HepG2 (cell line): ENCODE measurements around the gene CCDC33. TPM values are rescaled to one million over a fixed set of nuclear protein-coding genes. Genes with fewer than 3 reads are reported as not detected.

Experiments used
- CHCHD3 ChIP-seq: sonication (generic); formaldehyde crosslinking; IDR thresholded peaks from 2 replicates; pipeline ENCODE4 v1.8.0; 2022; ENCODE audit warnings: mild to moderate bottlenecking, missing genetic modification reagents, moderate library complexity
- TCF12 ChIP-seq, 2 experiments: fragments of 450-650 bp in 1 of 2; sonication (generic) in 1 of 2; formaldehyde crosslinking in 1 of 2; IDR thresholded peaks; 2 replicates each; pipeline versions ENCODE4 v1.6.1 to v1.8.0; 2017 to 2022; ENCODE audit warnings: antibody characterized with exemption in 1 of 2, mild to moderate bottlenecking in 1 of 2, missing genetic modification reagents in 1 of 2, moderate library complexity in 1 of 2
- ZMYM4 ChIP-seq: sonication (generic); formaldehyde crosslinking; IDR thresholded peaks from 2 replicates; pipeline ENCODE4 v1.8.1; 2023; ENCODE audit warnings: mild to moderate bottlenecking, missing genetic modification reagents
- ZNF263 ChIP-seq: sonication (generic); formaldehyde crosslinking; IDR thresholded peaks from 2 replicates; pipeline ENCODE4 v1.4.0; 2020; ENCODE audit warnings: missing genetic modification reagents
- ZNF710 ChIP-seq: sonication (generic); formaldehyde crosslinking; IDR thresholded peaks from 2 replicates; pipeline ENCODE4 v1.5.0; 2020; ENCODE audit warnings: mild to moderate bottlenecking, missing genetic modification reagents, borderline replicate concordance
- ZNF761 ChIP-seq: sonication (generic); formaldehyde crosslinking; conservative IDR thresholded peaks from 2 replicates; pipeline ENCODE4 v1.4.0; 2020; ENCODE audit warnings: mild to moderate bottlenecking, missing genetic modification reagents
- ZNF83 ChIP-seq: sonication (generic); formaldehyde crosslinking; IDR thresholded peaks from 2 replicates; pipeline ENCODE4 v1.4.0; 2020; ENCODE audit warnings: missing genetic modification reagents, mild to moderate bottlenecking, borderline replicate concordance
- ZSCAN31 ChIP-seq: sonication (generic); formaldehyde crosslinking; IDR thresholded peaks from 2 replicates; pipeline ENCODE4 v1.5.0; 2020; ENCODE audit warnings: low read depth, mild to moderate bottlenecking, missing genetic modification reagents
- ZSCAN9 ChIP-seq: IDR thresholded peaks from 2 replicates; pipeline ENCODE4 v1.6.1; 2016; ENCODE audit warnings: borderline replicate concordance
- polyA plus RNA-seq, 8 experiments: library from polyadenylated mRNA; depleted of rRNA in 3 of 8; stranded (reverse) in 7 of 8; unstranded in 1 of 8; fragments of >200 nt; fragmentation: Illumina TruSeq in 4 of 8; extraction: Trizol in 4 of 8; gene quantifications; 2 replicates each; pipeline versions ENCODE4 v1.2.1 to v1.2.3, GENCODE V29; 2011 to 2016; ENCODE audit warnings: low read depth in 4 of 8, missing spikeins in 1 of 8, mixed read lengths in 1 of 8; ENCODE audit not compliant: insufficient read depth in 1 of 8
- total RNA-seq, 5 experiments: library from RNA; depleted of rRNA; stranded (reverse); fragments of >200 nt; fragmentation: Illumina TruSeq; extraction: Trizol; gene quantifications; 2 replicates each; pipeline ENCODE4 v1.2.3, GENCODE V29; 2016; ENCODE audit warnings: low read depth in 1 of 5
- TF ChIP-seq, protein P1 (sequence below): sonication (generic); formaldehyde crosslinking; IDR thresholded peaks from 2 replicates; pipeline ENCODE4 v1.4.0; 2020; ENCODE audit warnings: missing genetic modification reagents
- TF ChIP-seq, protein P2 (sequence below): sonication (generic); formaldehyde crosslinking; IDR thresholded peaks from 2 replicates; pipeline ENCODE4 v1.9.0; 2022; ENCODE audit warnings: low read depth, missing genetic modification reagents
- TF ChIP-seq, protein P3 (sequence below): sonication (generic); formaldehyde crosslinking; conservative IDR thresholded peaks from 2 replicates; pipeline ENCODE4 v1.8.0; 2022; ENCODE audit warnings: low read depth, missing genetic modification reagents
- TF ChIP-seq, protein P4 (sequence below): sonication (generic); formaldehyde crosslinking; IDR thresholded peaks from 2 replicates; pipeline ENCODE4 v1.8.0; 2023; ENCODE audit warnings: mild to moderate bottlenecking, missing genetic modification reagents

The CCDC33 gene
- total and polyA plus RNA-seq, 2 of the 13 experiments (the other 11 are each of a cell fraction or from before 2014, with no cell fraction given): 0.30 TPM; not detected in 1

- no peak; the same call in 1 of the 2 replicates for TF ChIP-seq ZNF710 (CRISPR knock-in tag)
- TF ChIP-seq ZNF263 (CRISPR knock-in tag): peak; percentile 75
- no peak for TF ChIP-seq ZNF761 (CRISPR knock-in tag)
- TF ChIP-seq TCF12 (IDR thresholded peaks at IDR 0.05): no peak
- no peak for TF ChIP-seq TCF12 (CRISPR knock-in tag; IDR thresholded peaks at IDR 0.05)
- TF ChIP-seq, protein P1, sequence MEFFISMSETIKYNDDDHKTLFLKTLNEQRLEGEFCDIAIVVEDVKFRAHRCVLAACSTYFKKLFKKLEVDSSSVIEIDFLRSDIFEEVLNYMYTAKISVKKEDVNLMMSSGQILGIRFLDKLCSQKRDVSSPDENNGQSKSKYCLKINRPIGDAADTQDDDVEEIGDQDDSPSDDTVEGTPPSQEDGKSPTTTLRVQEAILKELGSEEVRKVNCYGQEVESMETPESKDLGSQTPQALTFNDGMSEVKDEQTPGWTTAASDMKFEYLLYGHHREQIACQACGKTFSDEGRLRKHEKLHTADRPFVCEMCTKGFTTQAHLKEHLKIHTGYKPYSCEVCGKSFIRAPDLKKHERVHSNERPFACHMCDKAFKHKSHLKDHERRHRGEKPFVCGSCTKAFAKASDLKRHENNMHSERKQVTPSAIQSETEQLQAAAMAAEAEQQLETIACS (CRISPR knock-in tag): no peak
- peak; percentile 67; the same call in 1 of the 2 replicates for TF ChIP-seq ZSCAN31 (CRISPR knock-in tag)
- TF ChIP-seq ZSCAN9: peak; percentile 96
- TF ChIP-seq, protein P2, sequence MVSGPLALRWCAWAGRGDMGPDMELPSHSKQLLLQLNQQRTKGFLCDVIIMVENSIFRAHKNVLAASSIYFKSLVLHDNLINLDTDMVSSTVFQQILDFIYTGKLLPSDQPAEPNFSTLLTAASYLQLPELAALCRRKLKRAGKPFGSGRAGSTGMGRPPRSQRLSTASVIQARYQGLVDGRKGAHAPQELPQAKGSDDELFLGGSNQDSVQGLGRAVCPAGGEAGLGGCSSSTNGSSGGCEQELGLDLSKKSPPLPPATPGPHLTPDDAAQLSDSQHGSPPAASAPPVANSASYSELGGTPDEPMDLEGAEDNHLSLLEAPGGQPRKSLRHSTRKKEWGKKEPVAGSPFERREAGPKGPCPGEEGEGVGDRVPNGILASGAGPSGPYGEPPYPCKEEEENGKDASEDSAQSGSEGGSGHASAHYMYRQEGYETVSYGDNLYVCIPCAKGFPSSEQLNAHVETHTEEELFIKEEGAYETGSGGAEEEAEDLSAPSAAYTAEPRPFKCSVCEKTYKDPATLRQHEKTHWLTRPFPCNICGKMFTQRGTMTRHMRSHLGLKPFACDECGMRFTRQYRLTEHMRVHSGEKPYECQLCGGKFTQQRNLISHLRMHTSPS (CRISPR knock-in tag): no peak
- peak; percentile 34; the same call in 1 of the 2 replicates for TF ChIP-seq ZMYM4 (CRISPR knock-in tag)
- TF ChIP-seq, protein P3, sequence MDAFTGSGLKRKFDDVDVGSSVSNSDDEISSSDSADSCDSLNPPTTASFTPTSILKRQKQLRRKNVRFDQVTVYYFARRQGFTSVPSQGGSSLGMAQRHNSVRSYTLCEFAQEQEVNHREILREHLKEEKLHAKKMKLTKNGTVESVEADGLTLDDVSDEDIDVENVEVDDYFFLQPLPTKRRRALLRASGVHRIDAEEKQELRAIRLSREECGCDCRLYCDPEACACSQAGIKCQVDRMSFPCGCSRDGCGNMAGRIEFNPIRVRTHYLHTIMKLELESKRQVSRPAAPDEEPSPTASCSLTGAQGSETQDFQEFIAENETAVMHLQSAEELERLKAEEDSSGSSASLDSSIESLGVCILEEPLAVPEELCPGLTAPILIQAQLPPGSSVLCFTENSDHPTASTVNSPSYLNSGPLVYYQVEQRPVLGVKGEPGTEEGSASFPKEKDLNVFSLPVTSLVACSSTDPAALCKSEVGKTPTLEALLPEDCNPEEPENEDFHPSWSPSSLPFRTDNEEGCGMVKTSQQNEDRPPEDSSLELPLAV (CRISPR knock-in tag): no peak
- 0 out of 2 replicates have a peak, but pooled peaks have one; percentile 14 for TF ChIP-seq CHCHD3 (CRISPR knock-in tag)
- no peak for TF ChIP-seq ZNF83 (CRISPR knock-in tag)
- TF ChIP-seq, protein P4, sequence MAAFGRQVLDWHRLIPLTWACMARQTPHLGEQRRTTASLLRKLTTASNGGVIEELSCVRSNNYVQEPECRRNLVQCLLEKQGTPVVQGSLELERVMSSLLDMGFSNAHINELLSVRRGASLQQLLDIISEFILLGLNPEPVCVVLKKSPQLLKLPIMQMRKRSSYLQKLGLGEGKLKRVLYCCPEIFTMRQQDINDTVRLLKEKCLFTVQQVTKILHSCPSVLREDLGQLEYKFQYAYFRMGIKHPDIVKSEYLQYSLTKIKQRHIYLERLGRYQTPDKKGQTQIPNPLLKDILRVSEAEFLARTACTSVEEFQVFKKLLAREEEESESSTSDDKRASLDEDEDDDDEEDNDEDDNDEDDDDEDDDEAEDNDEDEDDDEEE (CRISPR knock-in tag): peak; percentile 74; the same call in 1 of the 2 replicates
Measured at GRCh38 chr15:74291101-74292071, 55.3 kb downstream of the CCDC33 start (continued).
